HG03575 (cell line): ENCODE measurements around the gene STK24.

ENCODE experiments used
- ATAC-seq: cut with Tn5 transposase; IDR thresholded peaks from one replicate; pipeline ENCODE4 v1.9.1; 2021; ENCODE audit not compliant: unreplicated experiment, insufficient number of reproducible peaks, low FRiP score; ENCODE audit errors: extremely low read depth

The STK24 gene

GRCh38 chr13:98563071-98563470 lies 13.8 kb downstream of the STK24 start:
- no peak for ATAC-seq

- no peak for ATAC-seq
These were observed 17.7 kb downstream of the STK24 start for GRCh38 chr13:98559169-98559568.

GRCh38 chr13:98557937-98558792 lies 18.7 kb downstream of the STK24 start:
- no peak for ATAC-seq

- no peak for ATAC-seq
These were observed 19.8 kb downstream of the STK24 start for GRCh38 chr13:98556968-98557631.

- ATAC-seq = no peak
These were observed 20.6 kb downstream of the STK24 start for GRCh38 chr13:98556142-98556816.

- ATAC-seq = peak; percentile 42
These were observed 27.1 kb downstream of the STK24 start for GRCh38 chr13:98549728-98550317.

GRCh38 chr13:98549006-98549727 lies 27.7 kb downstream of the STK24 start:
- no peak for ATAC-seq

GRCh38 chr13:98548230-98548629 lies 28.7 kb downstream of the STK24 start:
- ATAC-seq = no peak

- no peak for ATAC-seq
These were observed 29.5 kb downstream of the STK24 start for GRCh38 chr13:98547455-98547854.

GRCh38 chr13:98546402-98546801 lies 30.5 kb downstream of the STK24 start:
- ATAC-seq = no peak

GRCh38 chr13:98544104-98544710 lies 32.7 kb downstream of the STK24 start:
- no peak for ATAC-seq

GRCh38 chr13:98543378-98544103 lies 33.4 kb downstream of the STK24 start:
- no peak for ATAC-seq

GRCh38 chr13:98542568-98543377 lies 34.1 kb downstream of the STK24 start:
- ATAC-seq = peak; percentile 34

GRCh38 chr13:98541701-98542203 lies 35.2 kb downstream of the STK24 start:
- no peak for ATAC-seq

- no peak for ATAC-seq
These were observed 35.7 kb downstream of the STK24 start for GRCh38 chr13:98541191-98541590.

- no peak for ATAC-seq
These were observed 36.4 kb downstream of the STK24 start for GRCh38 chr13:98540476-98540875.

GRCh38 chr13:98539666-98540065 lies 37.2 kb downstream of the STK24 start:
- no peak for ATAC-seq
